Measurements from ENCODE around the gene CNEP1R1. TPM values are rescaled to one million over a fixed set of nuclear protein-coding genes. Genes with fewer than 3 reads are reported as not detected.

The CNEP1R1 gene
- total and polyA plus RNA-seq, 10 of the 15 experiments (the other 5 are each of a cell fraction or from before 2014, with no cell fraction given), result 11.5 to 29.2 (median 15.6) TPM

GRCh38 chr16:50021544-50021943 lies 3.5 kb upstream of the CNEP1R1 start:
- H3K9ac ChIP-seq (ENCODE audit: control insufficient read depth, insufficient read depth, low read length), result no peak overlapping the region
- peaks cover 12% of the 10 kb centered on the region for H3K79me2 ChIP-seq (ENCODE audit: control insufficient read depth, insufficient read depth, low read length)
- peak overlapping the region; percentile 12; the same call in 1 of the 2 replicates for H2AFZ ChIP-seq (ENCODE audit: control insufficient read depth, low read depth, low read length)
- DNase-seq (ENCODE audit: low read depth, low spot score) (no peak), FAIRE-seq (no peak), ATAC-seq (no peak)
- H3K4me1 ChIP-seq (ENCODE audit: control insufficient read depth, insufficient read depth, low read length), result 0 out of 2 replicates have a peak, but pooled peaks cover 3% of the 10 kb centered on the region
- no peaks in the 10 kb centered on the region for H4K20me1 ChIP-seq (ENCODE audit: control insufficient read depth, insufficient read depth)
- no peak overlapping the region for H3K4me3 ChIP-seq
- H3K27ac ChIP-seq (ENCODE audit: control insufficient read depth, insufficient read depth), result no peak overlapping the region
- intact Hi-C loops (cut with micrococcal nuclease; ENCODE audit: unreplicated experiment), result loop anchor here (10.0 kb wide), 1 partner anchor 343 kb away; the partner anchor contains the start of gene BRD7
- POLR2A ChIA-PET, result no interaction called here
- in situ Hi-C loops (cut with MboI), result loop anchor here (5.0 kb wide), 1 partner anchor 191 kb away; no protein-coding TSS in a partner anchor
- TF ChIP-seq SMC3 (IDR thresholded peaks at IDR 0.05; ENCODE audit: borderline replicate concordance, low read length) (peak; percentile 19; the same call in 1 of the 2 replicates), CTCF (IDR thresholded peaks at IDR 0.05 in 2 of 3, conservative IDR thresholded peaks at IDR 0.05 in 1 of 3; ENCODE audit: control insufficient read depth in 2 of 3, extremely low read depth in 1 of 3, insufficient read depth in 1 of 3, low read depth in 3 of 3, low read length in 3 of 3) (peak in 2 of 3 experiments; percentile 30 to 41; a peak in 3 of 6 replicates), RAD51 (IDR thresholded peaks at IDR 0.05) (no peak), RAD21 (IDR thresholded peaks at IDR 0.05; ENCODE audit: insufficient read depth, low read depth, low read length) (peak; percentile 59)
- no peaks in the 10 kb centered on the region for H3K36me3 ChIP-seq (ENCODE audit: control insufficient read depth in 2 of 2, insufficient read depth in 2 of 2, low read length in 1 of 2)
- no peaks in the 10 kb centered on the region for H3K9me3 ChIP-seq (replicated peaks; ENCODE audit: control insufficient read depth, insufficient read depth, low read length)
- RAD21 ChIA-PET (ENCODE audit: unreplicated experiment), result interaction anchor here (7.9 kb wide), 1 partner anchor 189 kb away, joined by 191 read pairs; no protein-coding TSS in a partner anchor
- CTCF ChIA-PET, result interaction anchor here (0.8 to 8.0 kb wide), 4 partner anchors 64 to 776 kb away, joined by 3 to 216 read pairs (median 6); no protein-coding TSS in a partner anchor
- no peaks in the 10 kb centered on the region for H3K27me3 ChIP-seq (replicated peaks in 1 of 2; ENCODE audit: control insufficient read depth in 2 of 2, insufficient read depth in 2 of 2, low read length in 1 of 2)
- no TSS peak for BruUV-seq (replicated peaks)
- no peak overlapping the region for H3K4me2 ChIP-seq (ENCODE audit: control insufficient read depth, insufficient read depth)
- SMC1A ChIA-PET (ENCODE audit: uncharacterized antibody, unreplicated experiment), result interaction anchor here (0.5 to 7.0 kb wide), 5 partner anchors 46 to 797 kb away, joined by 3 to 137 read pairs (median 6); no protein-coding TSS in a partner anchor
- 48% methylated on average over 2 of the region's 2 CpGs for WGBS (ENCODE audit: insufficient coverage, insufficient replicate concordance, low lambda C conversion rate, missing lambda C conversion rate)
